Measurements from ENCODE around the gene ANKRD17. TPM values are rescaled to one million over a fixed set of nuclear protein-coding genes. Genes with fewer than 3 reads are reported as not detected.

Gene ANKRD17
- total RNA-seq, 1 experiment from 2014 or later, result 65.7 TPM

DNA sequence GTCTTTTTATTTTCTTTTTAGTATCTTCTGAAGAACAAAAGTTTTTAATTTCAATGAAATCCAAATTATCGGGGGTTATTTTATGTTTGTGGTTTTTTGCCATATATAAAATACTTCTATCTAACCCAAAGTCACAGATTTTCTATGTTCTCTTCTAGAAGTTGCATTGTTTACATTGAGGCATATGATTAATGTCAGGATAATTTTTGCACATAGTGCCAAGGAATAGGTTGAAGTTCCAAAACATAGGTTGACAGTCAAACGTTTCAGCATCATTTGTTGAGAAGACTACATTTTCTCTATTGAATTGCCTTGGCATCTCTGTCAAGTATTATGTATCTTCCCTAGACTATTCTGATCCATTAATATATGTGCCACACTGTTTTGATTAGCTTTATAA, 64.5 kb downstream of the ANKRD17 start:
- intact Hi-C loops (cut with micrococcal nuclease), result no loop called here
- TF ChIP-seq, protein P1, sequence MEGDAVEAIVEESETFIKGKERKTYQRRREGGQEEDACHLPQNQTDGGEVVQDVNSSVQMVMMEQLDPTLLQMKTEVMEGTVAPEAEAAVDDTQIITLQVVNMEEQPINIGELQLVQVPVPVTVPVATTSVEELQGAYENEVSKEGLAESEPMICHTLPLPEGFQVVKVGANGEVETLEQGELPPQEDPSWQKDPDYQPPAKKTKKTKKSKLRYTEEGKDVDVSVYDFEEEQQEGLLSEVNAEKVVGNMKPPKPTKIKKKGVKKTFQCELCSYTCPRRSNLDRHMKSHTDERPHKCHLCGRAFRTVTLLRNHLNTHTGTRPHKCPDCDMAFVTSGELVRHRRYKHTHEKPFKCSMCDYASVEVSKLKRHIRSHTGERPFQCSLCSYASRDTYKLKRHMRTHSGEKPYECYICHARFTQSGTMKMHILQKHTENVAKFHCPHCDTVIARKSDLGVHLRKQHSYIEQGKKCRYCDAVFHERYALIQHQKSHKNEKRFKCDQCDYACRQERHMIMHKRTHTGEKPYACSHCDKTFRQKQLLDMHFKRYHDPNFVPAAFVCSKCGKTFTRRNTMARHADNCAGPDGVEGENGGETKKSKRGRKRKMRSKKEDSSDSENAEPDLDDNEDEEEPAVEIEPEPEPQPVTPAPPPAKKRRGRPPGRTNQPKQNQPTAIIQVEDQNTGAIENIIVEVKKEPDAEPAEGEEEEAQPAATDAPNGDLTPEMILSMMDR (IDR thresholded peaks at IDR 0.05; ENCODE audit: unreplicated experiment), result no peak
- no peaks in the 10 kb centered on the region for H3K27me3 Mint-ChIP-seq (ENCODE audit: insufficient read depth, unreplicated experiment)
- ChIA-PET POLR2A (interaction anchor here (0.6 to 1.5 kb wide), 3 partner anchors 12 to 59 kb away, joined by 3 to 6 read pairs (median 5); no protein-coding TSS in a partner anchor), CTCF (no interaction called here)
- no TSS peak for BruUV-seq (replicated peaks)
- H3K4me1 Mint-ChIP-seq (ENCODE audit: insufficient read depth, unreplicated experiment), result peaks cover 6% of the 10 kb centered on the region
- H3K4me3 Mint-ChIP-seq (ENCODE audit: unreplicated experiment), result no peak overlapping the region
- H3K9me3 Mint-ChIP-seq (ENCODE audit: unreplicated experiment), result no peaks in the 10 kb centered on the region
- DNase-seq (ENCODE audit: unreplicated experiment), result no peak
- no peak overlapping the region for H3K27ac Mint-ChIP-seq (ENCODE audit: low read depth, unreplicated experiment)
- H3K36me3 Mint-ChIP-seq (ENCODE audit: insufficient read depth, unreplicated experiment), result peaks cover 13% of the 10 kb centered on the region

DNA sequence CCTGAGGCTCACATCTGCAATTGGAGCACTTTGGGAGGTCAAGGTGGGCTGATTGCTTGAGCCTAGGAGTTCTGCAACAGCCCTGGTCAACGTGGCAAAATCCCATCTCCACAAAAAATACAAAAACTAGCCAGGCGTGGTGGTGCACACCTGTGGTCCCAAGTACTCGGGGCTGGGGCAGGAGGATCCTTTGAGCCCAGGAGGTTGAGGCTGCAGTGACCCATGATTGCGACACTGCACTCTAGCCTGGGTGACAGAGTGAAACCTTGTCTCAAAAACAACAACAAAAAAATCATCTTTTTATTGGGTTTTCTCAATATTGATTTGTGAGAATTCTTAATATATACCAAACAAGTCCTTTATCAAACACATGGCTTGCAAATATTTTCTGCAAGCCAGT, 64.9 kb downstream of the ANKRD17 start:
- peaks cover 17% of the 10 kb centered on the region for H3K36me3 Mint-ChIP-seq (ENCODE audit: insufficient read depth, unreplicated experiment)
- intact Hi-C loops (cut with micrococcal nuclease), result no loop called here
- BruUV-seq (replicated peaks), result no TSS peak
- peak; percentile 11 for DNase-seq (ENCODE audit: unreplicated experiment)
- ChIA-PET CTCF (interaction anchor here (0.6 kb wide), 1 partner anchor 66 kb away, joined by 4 read pairs; no protein-coding TSS in a partner anchor), POLR2A (interaction anchor here (0.6 to 1.9 kb wide), 3 partner anchors 59 to 124 kb away, joined by 3 to 8 read pairs (median 4); partner anchors contain the start of genes ANKRD17 and COX18)
- H3K27ac Mint-ChIP-seq (ENCODE audit: low read depth, unreplicated experiment), result no peak overlapping the region
- no peak overlapping the region for H3K4me3 Mint-ChIP-seq (ENCODE audit: unreplicated experiment)
- peaks cover 6% of the 10 kb centered on the region for H3K4me1 Mint-ChIP-seq (ENCODE audit: insufficient read depth, unreplicated experiment)
- no peaks in the 10 kb centered on the region for H3K27me3 Mint-ChIP-seq (ENCODE audit: insufficient read depth, unreplicated experiment)
- TF ChIP-seq, protein P1 (IDR thresholded peaks at IDR 0.05; ENCODE audit: unreplicated experiment), result no peak
- no peaks in the 10 kb centered on the region for H3K9me3 Mint-ChIP-seq (ENCODE audit: unreplicated experiment)

- ChIA-PET POLR2A (interaction anchor here (0.5 to 1.9 kb wide), 6 partner anchors 20 to 1019 kb away, joined by 3 to 8 read pairs (median 4); partner anchors contain the start of genes ANKRD17 and COX18), CTCF (interaction anchor here (0.6 kb wide), 1 partner anchor 66 kb away, joined by 4 read pairs; no protein-coding TSS in a partner anchor)
- TF ChIP-seq, protein P1 (IDR thresholded peaks at IDR 0.05; ENCODE audit: unreplicated experiment), result no peak
- Mint-ChIP-seq H3K4me3 (ENCODE audit: unreplicated experiment) (no peak overlapping the region), H3K27me3 (ENCODE audit: insufficient read depth, unreplicated experiment) (no peaks in the 10 kb centered on the region), H3K9me3 (ENCODE audit: unreplicated experiment) (no peaks in the 10 kb centered on the region), H3K36me3 (ENCODE audit: insufficient read depth, unreplicated experiment) (peaks cover 22% of the 10 kb centered on the region), H3K4me1 (ENCODE audit: insufficient read depth, unreplicated experiment) (peaks cover 6% of the 10 kb centered on the region), H3K27ac (ENCODE audit: low read depth, unreplicated experiment) (no peak overlapping the region)
- intact Hi-C loops (cut with micrococcal nuclease), result no loop called here
- BruUV-seq (replicated peaks), result no TSS peak
- DNase-seq (ENCODE audit: unreplicated experiment), result no peak
Measured at GRCh38 chr4:73193155-73193554, 65.4 kb downstream of the ANKRD17 start.

DNA sequence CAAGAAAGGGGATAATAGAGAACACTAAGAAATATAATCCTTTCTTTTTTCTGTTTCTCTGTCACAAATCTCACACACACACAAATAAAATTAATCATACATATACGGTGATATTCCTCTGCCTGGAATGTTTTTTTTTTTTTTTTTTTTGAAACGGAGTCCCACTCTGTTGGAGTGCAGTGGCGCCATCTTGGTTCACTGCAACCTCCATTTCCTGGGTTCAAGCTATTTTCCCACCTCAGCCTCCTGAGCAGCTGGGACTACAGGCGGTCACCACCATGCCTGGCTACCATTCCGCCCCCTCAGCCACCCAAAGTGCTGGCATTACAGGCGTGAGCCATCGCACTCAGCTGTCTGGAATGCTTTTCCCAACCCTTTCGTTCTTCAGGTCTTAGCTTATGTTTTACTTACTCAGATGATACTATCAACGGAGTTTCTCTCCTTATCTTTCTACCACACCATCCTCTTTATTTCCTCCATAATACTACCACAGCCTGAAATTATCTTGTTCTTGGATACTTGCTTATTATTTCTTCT, 69.3 kb downstream of the ANKRD17 start:
- intact Hi-C loops (cut with micrococcal nuclease), result no loop called here
- Mint-ChIP-seq H3K27me3 (ENCODE audit: insufficient read depth, unreplicated experiment) (no peaks in the 10 kb centered on the region), H3K4me1 (ENCODE audit: insufficient read depth, unreplicated experiment) (peaks cover 6% of the 10 kb centered on the region), H3K4me3 (ENCODE audit: unreplicated experiment) (no peak overlapping the region), H3K36me3 (ENCODE audit: insufficient read depth, unreplicated experiment) (peaks cover 21% of the 10 kb centered on the region), H3K27ac (ENCODE audit: low read depth, unreplicated experiment) (no peak overlapping the region), H3K9me3 (ENCODE audit: unreplicated experiment) (no peaks in the 10 kb centered on the region)
- BruUV-seq (replicated peaks), result no TSS peak
- no peak for DNase-seq (ENCODE audit: unreplicated experiment)
- TF ChIP-seq, protein P1 (IDR thresholded peaks at IDR 0.05; ENCODE audit: unreplicated experiment), result no peak
- ChIA-PET CTCF (interaction anchor here (0.6 kb wide), 1 partner anchor 13 kb away, joined by 5 read pairs; no protein-coding TSS in a partner anchor), POLR2A (no interaction called here)
